HepG2 (cell line): Measurements from ENCODE around the gene GLRX5. TPM values are rescaled to one million over a fixed set of nuclear protein-coding genes. Genes with fewer than 3 reads are reported as not detected.

Experiments
- ATF3 ChIP-seq: sonication (generic); formaldehyde crosslinking; IDR thresholded peaks from 2 replicates; pipeline ENCODE4 v1.4.0; 2020; ENCODE audit warnings: missing genetic modification reagents
- HIVEP1 ChIP-seq: sonication (generic); formaldehyde crosslinking; IDR thresholded peaks from 2 replicates; pipeline ENCODE4 v1.4.0; 2020; ENCODE audit warnings: mild to moderate bottlenecking, missing genetic modification reagents
- ISL2 ChIP-seq: sonication (generic); formaldehyde crosslinking; IDR thresholded peaks from 2 replicates; pipeline ENCODE4 v1.5.0; 2020; ENCODE audit warnings: missing genetic modification reagents
- KDM4B ChIP-seq: sonication (generic); formaldehyde crosslinking; IDR thresholded peaks from 2 replicates; pipeline ENCODE4 v1.4.0; 2020; ENCODE audit warnings: missing genetic modification reagents
- MAFG ChIP-seq: sonication (generic); formaldehyde crosslinking; IDR thresholded peaks from 2 replicates; pipeline ENCODE4 v1.5.1; 2020; ENCODE audit warnings: mild to moderate bottlenecking, missing genetic modification reagents
- MLX ChIP-seq: IDR thresholded peaks from 2 replicates; pipeline ENCODE4 v1.6.1; 2016
- NCOR1 ChIP-seq: fragments of 200-600 bp; sonication (generic); IDR thresholded peaks from 2 replicates; pipeline ENCODE4 v1.7.0; 2017; ENCODE audit warnings: antibody characterized with exemption, low read length, borderline replicate concordance
- RFX5 ChIP-seq: IDR thresholded peaks from 2 replicates; pipeline ENCODE4 v1.6.1; 2011; ENCODE audit warnings: low read depth, low read length, improper control_type of control experiment
- SMAD1 ChIP-seq: sonication (generic); formaldehyde crosslinking; IDR thresholded peaks from 2 replicates; pipeline ENCODE4 v1.4.0; 2020; ENCODE audit warnings: missing genetic modification reagents, low read depth, mild to moderate bottlenecking, borderline replicate concordance
- SPEN ChIP-seq: sonication (generic); formaldehyde crosslinking; IDR thresholded peaks from 2 replicates; pipeline ENCODE4 v1.5.1; 2020; ENCODE audit warnings: low read depth, mild to moderate bottlenecking, missing genetic modification reagents
- SRSF9 ChIP-seq: fragments of 200-400 bp; formaldehyde crosslinking; IDR thresholded peaks from 2 replicates; pipeline ENCODE4 v1.6.1; 2018; ENCODE audit warnings: borderline replicate concordance, mild to moderate bottlenecking, low read depth, low read length; ENCODE audit not compliant: insufficient read depth, poor library complexity, severe bottlenecking
- TMF1 ChIP-seq: sonication (generic); formaldehyde crosslinking; IDR thresholded peaks from 2 replicates; pipeline ENCODE4 v1.8.1; 2022; ENCODE audit warnings: low read depth, missing genetic modification reagents
- WIZ ChIP-seq: sonication (generic); formaldehyde crosslinking; IDR thresholded peaks from 2 replicates; pipeline ENCODE4 v1.5.1; 2020; ENCODE audit warnings: mild to moderate bottlenecking, missing genetic modification reagents
- ZBTB43 ChIP-seq: sonication (generic); formaldehyde crosslinking; conservative IDR thresholded peaks from 2 replicates; pipeline ENCODE4 v1.4.0; 2020; ENCODE audit warnings: missing genetic modification reagents
- ZIK1 ChIP-seq: sonication (generic); formaldehyde crosslinking; IDR thresholded peaks from 2 replicates; pipeline ENCODE4 v1.5.0; 2020; ENCODE audit warnings: mild to moderate bottlenecking, low read depth, missing genetic modification reagents, borderline replicate concordance
- ZNF256 ChIP-seq: sonication (generic); formaldehyde crosslinking; conservative IDR thresholded peaks from 2 replicates; pipeline ENCODE4 v1.4.0; 2020; ENCODE audit warnings: missing genetic modification reagents
- ZNF275 ChIP-seq: sonication (generic); formaldehyde crosslinking; IDR thresholded peaks from 2 replicates; pipeline ENCODE4 v1.8.0; 2022; ENCODE audit warnings: missing genetic modification reagents, mild to moderate bottlenecking, inconsistent platforms, borderline replicate concordance
- ZNF335 ChIP-seq: sonication (generic); formaldehyde crosslinking; IDR thresholded peaks from 2 replicates; pipeline ENCODE4 v1.4.0; 2020; ENCODE audit warnings: missing genetic modification reagents
- ZNF609 ChIP-seq: sonication (generic); formaldehyde crosslinking; IDR thresholded peaks from 2 replicates; pipeline ENCODE4 v1.4.0; 2020; ENCODE audit warnings: mild to moderate bottlenecking, missing genetic modification reagents, borderline replicate concordance
- polyA plus RNA-seq, 8 experiments: library from polyadenylated mRNA; depleted of rRNA in 3 of 8; stranded (reverse) in 7 of 8; unstranded in 1 of 8; fragments of >200 nt; fragmentation: Illumina TruSeq in 4 of 8; extraction: Trizol in 4 of 8; gene quantifications; 2 replicates each; pipeline versions ENCODE4 v1.2.1 to v1.2.3, GENCODE V29; 2011 to 2016; ENCODE audit warnings: low read depth in 4 of 8, missing spikeins in 1 of 8, mixed read lengths in 1 of 8; ENCODE audit not compliant: insufficient read depth in 1 of 8
- total RNA-seq, 5 experiments: library from RNA; depleted of rRNA; stranded (reverse); fragments of >200 nt; fragmentation: Illumina TruSeq; extraction: Trizol; gene quantifications; 2 replicates each; pipeline ENCODE4 v1.2.3, GENCODE V29; 2016; ENCODE audit warnings: low read depth in 1 of 5

Gene GLRX5
- total and polyA plus RNA-seq, 2 of the 13 experiments (the other 11 are each of a cell fraction or from before 2014, with no cell fraction given) = 122 to 146 TPM

GRCh38 chr14:95547626-95548327 lies 12.9 kb downstream of the GLRX5 start (continued):
- TF ChIP-seq TMF1 (no peak), NCOR1 (peak; percentile 85; the same call in 1 of the 2 replicates), ZIK1 (CRISPR knock-in tag) (0 out of 2 replicates have a peak, but pooled peaks have one; percentile 65), WIZ (CRISPR knock-in tag) (no peak), ZNF335 (no peak), ZNF256 (CRISPR knock-in tag) (no peak), KDM4B (CRISPR knock-in tag) (peak; percentile 38; the same call in 1 of the 2 replicates), MAFG (CRISPR knock-in tag) (no peak), ISL2 (CRISPR knock-in tag) (peak; percentile 69; the same call in 1 of the 2 replicates), RFX5 (no peak), ZNF609 (CRISPR knock-in tag) (peak; percentile 77; the same call in 1 of the 2 replicates), SMAD1 (CRISPR knock-in tag) (no peak), HIVEP1 (CRISPR knock-in tag) (no peak), SPEN (CRISPR knock-in tag) (peak; percentile 46; the same call in 1 of the 2 replicates), ZNF275 (no peak), SRSF9 (no peak), ZBTB43 (CRISPR knock-in tag) (0 out of 2 replicates have a peak, but pooled peaks have one; percentile 44), ATF3 (CRISPR knock-in tag) (0 out of 2 replicates have a peak, but pooled peaks have one; percentile 31), MLX (CRISPR knock-in tag) (no peak; the same call in 1 of the 2 replicates)
